Measurements from ENCODE around the gene UBQLN3.

DNA sequence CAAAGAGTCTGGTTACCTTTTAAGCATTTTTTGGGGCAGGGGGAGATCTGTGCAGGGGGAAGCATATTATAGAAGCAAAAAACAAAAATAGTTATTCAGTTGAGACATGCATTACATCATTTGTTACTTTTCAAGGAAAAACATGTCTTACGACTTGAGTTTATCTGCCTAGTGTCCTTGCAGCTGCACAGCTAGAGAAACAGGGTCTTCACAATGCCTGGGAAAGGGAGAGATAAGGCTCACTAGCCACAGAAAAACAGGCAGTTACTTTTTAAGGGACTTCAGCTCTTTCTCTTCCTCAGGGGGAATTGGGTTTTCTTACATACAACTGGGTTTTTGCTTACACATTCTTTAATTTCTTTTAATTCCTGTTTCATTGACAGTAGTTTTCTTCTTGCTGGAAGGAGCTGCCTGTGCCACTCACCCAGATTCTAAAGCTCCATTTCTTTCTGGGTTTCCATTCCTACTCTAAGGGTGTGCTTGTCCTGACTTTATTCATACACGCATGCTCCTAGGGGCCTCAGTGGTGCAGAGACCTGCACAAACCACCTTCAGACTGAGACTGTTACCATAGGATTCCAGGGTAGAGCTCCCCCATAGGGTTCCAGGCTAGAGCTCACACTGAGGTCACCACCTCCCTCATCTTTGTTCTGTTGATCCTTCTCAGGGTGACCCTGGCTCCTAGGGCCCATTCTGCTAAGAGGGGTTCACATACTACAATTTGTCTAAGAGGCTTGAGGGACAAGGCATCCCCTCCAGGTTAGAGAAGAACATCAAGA lies 21.5 kb upstream of the UBQLN3 start:
- TF ChIP-seq CREB1 (CRISPR knock-in tag; IDR thresholded peaks at IDR 0.05; ENCODE audit: low read depth) (no peak), EZH2 (IDR thresholded peaks at IDR 0.05; ENCODE audit: low read depth, unreplicated experiment) (no peak), POLR2AphosphoS5 (IDR thresholded peaks at IDR 0.05; ENCODE audit: low read depth) (no peak), JUNB (IDR thresholded peaks at IDR 0.05; ENCODE audit: unreplicated experiment) (no peak), EZH2phosphoT487 (IDR thresholded peaks at IDR 0.05; ENCODE audit: unreplicated experiment) (no peak), STAT1 (IDR thresholded peaks at IDR 0.05; ENCODE audit: unreplicated experiment) (no peak)
- TF ChIP-seq, protein P1, sequence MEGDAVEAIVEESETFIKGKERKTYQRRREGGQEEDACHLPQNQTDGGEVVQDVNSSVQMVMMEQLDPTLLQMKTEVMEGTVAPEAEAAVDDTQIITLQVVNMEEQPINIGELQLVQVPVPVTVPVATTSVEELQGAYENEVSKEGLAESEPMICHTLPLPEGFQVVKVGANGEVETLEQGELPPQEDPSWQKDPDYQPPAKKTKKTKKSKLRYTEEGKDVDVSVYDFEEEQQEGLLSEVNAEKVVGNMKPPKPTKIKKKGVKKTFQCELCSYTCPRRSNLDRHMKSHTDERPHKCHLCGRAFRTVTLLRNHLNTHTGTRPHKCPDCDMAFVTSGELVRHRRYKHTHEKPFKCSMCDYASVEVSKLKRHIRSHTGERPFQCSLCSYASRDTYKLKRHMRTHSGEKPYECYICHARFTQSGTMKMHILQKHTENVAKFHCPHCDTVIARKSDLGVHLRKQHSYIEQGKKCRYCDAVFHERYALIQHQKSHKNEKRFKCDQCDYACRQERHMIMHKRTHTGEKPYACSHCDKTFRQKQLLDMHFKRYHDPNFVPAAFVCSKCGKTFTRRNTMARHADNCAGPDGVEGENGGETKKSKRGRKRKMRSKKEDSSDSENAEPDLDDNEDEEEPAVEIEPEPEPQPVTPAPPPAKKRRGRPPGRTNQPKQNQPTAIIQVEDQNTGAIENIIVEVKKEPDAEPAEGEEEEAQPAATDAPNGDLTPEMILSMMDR (conservative IDR thresholded peaks at IDR 0.05; ENCODE audit: low read depth in 2 of 2) = no peak
- TF ChIP-seq, protein P2, sequence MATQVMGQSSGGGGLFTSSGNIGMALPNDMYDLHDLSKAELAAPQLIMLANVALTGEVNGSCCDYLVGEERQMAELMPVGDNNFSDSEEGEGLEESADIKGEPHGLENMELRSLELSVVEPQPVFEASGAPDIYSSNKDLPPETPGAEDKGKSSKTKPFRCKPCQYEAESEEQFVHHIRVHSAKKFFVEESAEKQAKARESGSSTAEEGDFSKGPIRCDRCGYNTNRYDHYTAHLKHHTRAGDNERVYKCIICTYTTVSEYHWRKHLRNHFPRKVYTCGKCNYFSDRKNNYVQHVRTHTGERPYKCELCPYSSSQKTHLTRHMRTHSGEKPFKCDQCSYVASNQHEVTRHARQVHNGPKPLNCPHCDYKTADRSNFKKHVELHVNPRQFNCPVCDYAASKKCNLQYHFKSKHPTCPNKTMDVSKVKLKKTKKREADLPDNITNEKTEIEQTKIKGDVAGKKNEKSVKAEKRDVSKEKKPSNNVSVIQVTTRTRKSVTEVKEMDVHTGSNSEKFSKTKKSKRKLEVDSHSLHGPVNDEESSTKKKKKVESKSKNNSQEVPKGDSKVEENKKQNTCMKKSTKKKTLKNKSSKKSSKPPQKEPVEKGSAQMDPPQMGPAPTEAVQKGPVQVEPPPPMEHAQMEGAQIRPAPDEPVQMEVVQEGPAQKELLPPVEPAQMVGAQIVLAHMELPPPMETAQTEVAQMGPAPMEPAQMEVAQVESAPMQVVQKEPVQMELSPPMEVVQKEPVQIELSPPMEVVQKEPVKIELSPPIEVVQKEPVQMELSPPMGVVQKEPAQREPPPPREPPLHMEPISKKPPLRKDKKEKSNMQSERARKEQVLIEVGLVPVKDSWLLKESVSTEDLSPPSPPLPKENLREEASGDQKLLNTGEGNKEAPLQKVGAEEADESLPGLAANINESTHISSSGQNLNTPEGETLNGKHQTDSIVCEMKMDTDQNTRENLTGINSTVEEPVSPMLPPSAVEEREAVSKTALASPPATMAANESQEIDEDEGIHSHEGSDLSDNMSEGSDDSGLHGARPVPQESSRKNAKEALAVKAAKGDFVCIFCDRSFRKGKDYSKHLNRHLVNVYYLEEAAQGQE (IDR thresholded peaks at IDR 0.05; ENCODE audit: unreplicated experiment) = no peak
